ENCODE data around the gene CARD19.

DNA sequence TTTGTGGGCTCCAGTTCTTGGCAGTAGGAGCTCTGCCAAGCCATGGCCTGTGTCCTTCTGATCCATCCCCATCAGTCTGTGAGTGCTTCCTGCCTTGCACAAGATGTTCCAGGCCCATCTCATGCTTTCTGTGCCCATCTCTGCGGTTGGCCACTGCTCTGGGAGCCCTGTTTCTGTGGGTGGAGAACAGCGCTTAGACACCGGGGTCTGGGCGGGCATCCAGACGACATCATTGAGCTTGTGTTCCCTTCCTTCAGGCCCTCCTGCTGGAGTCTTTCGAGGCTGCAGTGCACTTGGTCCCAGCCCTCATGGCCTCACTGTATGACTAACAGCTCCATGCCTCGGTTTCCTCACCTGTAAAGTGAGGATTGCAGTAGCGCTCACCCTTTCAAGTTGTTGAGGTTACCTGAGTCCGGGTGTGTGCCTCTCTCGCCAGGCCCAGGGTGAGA is 14.9 kb upstream of the CARD19 start:
- TF ChIP-seq, protein P1, sequence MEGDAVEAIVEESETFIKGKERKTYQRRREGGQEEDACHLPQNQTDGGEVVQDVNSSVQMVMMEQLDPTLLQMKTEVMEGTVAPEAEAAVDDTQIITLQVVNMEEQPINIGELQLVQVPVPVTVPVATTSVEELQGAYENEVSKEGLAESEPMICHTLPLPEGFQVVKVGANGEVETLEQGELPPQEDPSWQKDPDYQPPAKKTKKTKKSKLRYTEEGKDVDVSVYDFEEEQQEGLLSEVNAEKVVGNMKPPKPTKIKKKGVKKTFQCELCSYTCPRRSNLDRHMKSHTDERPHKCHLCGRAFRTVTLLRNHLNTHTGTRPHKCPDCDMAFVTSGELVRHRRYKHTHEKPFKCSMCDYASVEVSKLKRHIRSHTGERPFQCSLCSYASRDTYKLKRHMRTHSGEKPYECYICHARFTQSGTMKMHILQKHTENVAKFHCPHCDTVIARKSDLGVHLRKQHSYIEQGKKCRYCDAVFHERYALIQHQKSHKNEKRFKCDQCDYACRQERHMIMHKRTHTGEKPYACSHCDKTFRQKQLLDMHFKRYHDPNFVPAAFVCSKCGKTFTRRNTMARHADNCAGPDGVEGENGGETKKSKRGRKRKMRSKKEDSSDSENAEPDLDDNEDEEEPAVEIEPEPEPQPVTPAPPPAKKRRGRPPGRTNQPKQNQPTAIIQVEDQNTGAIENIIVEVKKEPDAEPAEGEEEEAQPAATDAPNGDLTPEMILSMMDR (IDR thresholded peaks at IDR 0.05) = no peak
- no peak for TF ChIP-seq POLR2A (IDR thresholded peaks at IDR 0.05)
